GM12872 (cell line): ENCODE results near the gene ARHGEF1.

Experiments used
- CTCF ChIP-seq: IDR thresholded peaks from 3 replicates; pipeline ENCODE4 v1.5.1; 2011; ENCODE audit warnings: low read depth, mild to moderate bottlenecking, low read length, moderate library complexity; ENCODE audit not compliant: insufficient read depth

The ARHGEF1 gene

GRCh38 chr19:41937525-41938468 lies 54.8 kb downstream of the ARHGEF1 start:
- TF ChIP-seq CTCF, result no peak

- no peak for TF ChIP-seq CTCF
These were observed 57.1 kb downstream of the ARHGEF1 start for GRCh38 chr19:41939861-41940730.

GRCh38 chr19:41940731-41941409 lies 57.9 kb downstream of the ARHGEF1 start:
- TF ChIP-seq CTCF, result no peak

GRCh38 chr19:41941410-41942202 lies 58.6 kb downstream of the ARHGEF1 start:
- TF ChIP-seq CTCF, result no peak

GRCh38 chr19:41944336-41944735 lies 61.4 kb downstream of the ARHGEF1 start:
- TF ChIP-seq CTCF, result no peak

- no peak for TF ChIP-seq CTCF
These were observed 62.3 kb downstream of the ARHGEF1 start for GRCh38 chr19:41945135-41945766.
